Measurements from ENCODE around the gene NR2F1-AS1.

GRCh38 chr5:93611273-93611975 is 30.4 kb upstream of the NR2F1-AS1 start:
- TF ChIP-seq POLR2A (IDR thresholded peaks at IDR 0.05; ENCODE audit: low read depth, low read length) = no peak
- no peak for TF ChIP-seq TAF1 (IDR thresholded peaks at IDR 0.05; ENCODE audit: borderline replicate concordance, low read depth, low read length)
